HFFc6 (cell line): ENCODE measurements around the gene RFTN1. TPM values are rescaled to one million over a fixed set of nuclear protein-coding genes. Genes with fewer than 3 reads are reported as not detected.

Experiments
- DNase-seq: peaks from one replicate; pipeline ENCODE4 v3.0.0-alpha.2; 2018
- H3K27ac Mint-ChIP-seq: 2 replicates; pipeline ENCODE4 v1.8.0; 2020; ENCODE audit warnings: mild to moderate bottlenecking, mixed read lengths
- H3K27me3 Mint-ChIP-seq: 2 replicates; pipeline ENCODE4 v1.8.0; 2021; ENCODE audit warnings: mild to moderate bottlenecking, moderate library complexity, mixed read lengths; ENCODE audit not compliant: insufficient read depth
- H3K36me3 Mint-ChIP-seq: 2 replicates; pipeline ENCODE4 v1.8.0; 2021; ENCODE audit warnings: low read depth, mixed read lengths
- H3K4me1 Mint-ChIP-seq: 2 replicates; pipeline ENCODE4 v1.8.0; 2020; ENCODE audit warnings: low read depth, mixed read lengths
- H3K4me3 Mint-ChIP-seq: 2 replicates; pipeline ENCODE4 v1.8.0; 2020; ENCODE audit warnings: mild to moderate bottlenecking, moderate library complexity, mixed read lengths
- H3K9me3 Mint-ChIP-seq: 2 replicates; pipeline ENCODE4 v1.8.0; 2020; ENCODE audit warnings: mild to moderate bottlenecking, mixed read lengths
- total RNA-seq, 6 experiments: library from RNA; stranded (reverse); fragmentation: NEBNext Ultra II Directional; extraction: Animal tissue kit (Norgen Biotek cat#: 25700); gene quantifications; 2 replicates in 1 of 6; 3 replicates in 5 of 6; pipeline ENCODE4 v1.2.3, GENCODE V29; 2021
- TF ChIP-seq, protein P1 (sequence below): fragments of 200-600 bp; sonication (generic); IDR thresholded peaks from 2 replicates; pipeline ENCODE4 v1.5.0; 2021; ENCODE audit warnings: antibody characterized with exemption, mild to moderate bottlenecking

The RFTN1 gene
- total RNA-seq, 6 experiments from 2014 or later, result 53.4 to 62.4 (median 57.4) TPM

DNA sequence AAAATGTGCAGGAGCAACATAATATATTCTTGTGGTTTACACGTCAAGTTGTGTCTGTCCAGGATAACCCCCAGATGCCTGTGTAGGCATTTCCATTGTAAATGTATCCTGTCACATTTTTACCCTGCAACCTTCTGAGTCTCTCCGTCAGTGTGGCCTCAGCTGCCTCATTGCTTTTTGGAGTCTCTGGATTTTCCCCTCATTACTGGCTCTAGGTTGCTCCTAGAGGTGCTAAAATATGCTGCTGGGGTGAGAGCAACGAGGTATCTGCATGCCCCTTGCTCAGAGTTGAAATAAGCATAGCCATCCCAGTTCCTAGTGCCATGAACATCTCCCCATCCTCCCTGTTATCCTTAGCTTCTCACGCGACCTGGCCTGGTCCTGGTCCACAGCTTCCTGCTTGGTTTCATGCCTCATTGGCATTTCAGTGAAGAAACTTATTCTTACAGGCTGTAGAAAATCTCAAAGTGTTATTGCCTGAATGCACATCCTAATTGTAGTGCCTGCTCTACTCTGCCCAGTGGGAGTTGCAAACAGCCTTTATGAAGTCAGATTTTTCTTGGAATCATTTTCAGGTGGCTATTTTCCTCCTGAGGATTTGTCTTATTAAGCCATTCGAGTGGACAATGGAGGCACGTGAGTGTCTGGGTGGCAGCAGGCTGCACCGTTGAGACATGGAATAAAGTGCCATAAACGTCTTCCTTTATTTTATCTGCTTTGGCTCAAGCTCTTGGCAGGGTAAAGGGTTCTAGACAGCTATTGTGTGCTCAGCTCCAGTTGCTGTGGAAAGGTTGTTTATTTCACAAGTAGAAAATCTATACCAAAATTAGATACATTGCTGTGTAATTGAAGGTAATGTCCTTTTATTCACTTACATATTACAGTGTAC, 215.3 kb downstream of the RFTN1 start:
- Mint-ChIP-seq H3K4me3 (no peak overlapping the region), H3K36me3 (peaks cover 38% of the 10 kb centered on the region), H3K4me1 (peaks cover 17% of the 10 kb centered on the region), H3K9me3 (peaks cover 7% of the 10 kb centered on the region), H3K27me3 (no peaks in the 10 kb centered on the region), H3K27ac (no peak overlapping the region)
- TF ChIP-seq, protein P1, sequence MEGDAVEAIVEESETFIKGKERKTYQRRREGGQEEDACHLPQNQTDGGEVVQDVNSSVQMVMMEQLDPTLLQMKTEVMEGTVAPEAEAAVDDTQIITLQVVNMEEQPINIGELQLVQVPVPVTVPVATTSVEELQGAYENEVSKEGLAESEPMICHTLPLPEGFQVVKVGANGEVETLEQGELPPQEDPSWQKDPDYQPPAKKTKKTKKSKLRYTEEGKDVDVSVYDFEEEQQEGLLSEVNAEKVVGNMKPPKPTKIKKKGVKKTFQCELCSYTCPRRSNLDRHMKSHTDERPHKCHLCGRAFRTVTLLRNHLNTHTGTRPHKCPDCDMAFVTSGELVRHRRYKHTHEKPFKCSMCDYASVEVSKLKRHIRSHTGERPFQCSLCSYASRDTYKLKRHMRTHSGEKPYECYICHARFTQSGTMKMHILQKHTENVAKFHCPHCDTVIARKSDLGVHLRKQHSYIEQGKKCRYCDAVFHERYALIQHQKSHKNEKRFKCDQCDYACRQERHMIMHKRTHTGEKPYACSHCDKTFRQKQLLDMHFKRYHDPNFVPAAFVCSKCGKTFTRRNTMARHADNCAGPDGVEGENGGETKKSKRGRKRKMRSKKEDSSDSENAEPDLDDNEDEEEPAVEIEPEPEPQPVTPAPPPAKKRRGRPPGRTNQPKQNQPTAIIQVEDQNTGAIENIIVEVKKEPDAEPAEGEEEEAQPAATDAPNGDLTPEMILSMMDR, result no peak
- no peak for DNase-seq

GRCh38 chr3:16295298-16295890, 218.1 kb downstream of the RFTN1 start:
- peaks cover 29% of the 10 kb centered on the region for H3K4me1 Mint-ChIP-seq
- H3K27me3 Mint-ChIP-seq, result no peaks in the 10 kb centered on the region
- DNase-seq, result no peak
- TF ChIP-seq, protein P1, result no peak
- no peak overlapping the region for H3K27ac Mint-ChIP-seq
- no peak overlapping the region for H3K4me3 Mint-ChIP-seq
- peaks cover 7% of the 10 kb centered on the region for H3K9me3 Mint-ChIP-seq
- peaks cover 34% of the 10 kb centered on the region; the same call in 1 of the 2 replicates for H3K36me3 Mint-ChIP-seq

DNA sequence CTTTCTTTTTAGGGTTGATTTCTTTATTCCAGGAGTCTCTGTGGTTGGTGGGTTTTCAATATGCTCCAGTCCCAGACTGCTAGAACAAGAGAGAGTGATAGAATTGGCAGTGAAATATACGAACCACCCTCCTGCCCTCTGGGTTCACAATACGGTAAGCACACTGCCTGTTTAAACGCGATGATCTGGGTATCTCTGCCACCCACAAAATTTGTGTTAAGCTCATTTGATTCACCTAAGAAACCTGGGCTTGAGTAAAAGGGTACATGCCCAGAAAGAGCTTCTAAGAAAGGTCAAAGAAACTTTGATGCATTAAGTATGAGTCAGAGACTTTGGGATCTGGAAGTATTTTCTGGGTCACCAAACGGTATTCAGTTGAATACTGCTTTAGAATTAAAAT, 218.7 kb downstream of the RFTN1 start:
- TF ChIP-seq, protein P1, result no peak
- Mint-ChIP-seq H3K27me3 (no peaks in the 10 kb centered on the region), H3K27ac (no peak overlapping the region), H3K9me3 (peaks cover 7% of the 10 kb centered on the region), H3K4me1 (peaks cover 32% of the 10 kb centered on the region), H3K36me3 (peaks cover 34% of the 10 kb centered on the region; the same call in 1 of the 2 replicates), H3K4me3 (no peak overlapping the region)
- no peak for DNase-seq

GRCh38 chr3:16290827-16291196, 222.7 kb downstream of the RFTN1 start:
- peak overlapping the region; percentile 49; the same call in 1 of the 2 replicates for H3K27ac Mint-ChIP-seq
- DNase-seq, result no peak

DNA sequence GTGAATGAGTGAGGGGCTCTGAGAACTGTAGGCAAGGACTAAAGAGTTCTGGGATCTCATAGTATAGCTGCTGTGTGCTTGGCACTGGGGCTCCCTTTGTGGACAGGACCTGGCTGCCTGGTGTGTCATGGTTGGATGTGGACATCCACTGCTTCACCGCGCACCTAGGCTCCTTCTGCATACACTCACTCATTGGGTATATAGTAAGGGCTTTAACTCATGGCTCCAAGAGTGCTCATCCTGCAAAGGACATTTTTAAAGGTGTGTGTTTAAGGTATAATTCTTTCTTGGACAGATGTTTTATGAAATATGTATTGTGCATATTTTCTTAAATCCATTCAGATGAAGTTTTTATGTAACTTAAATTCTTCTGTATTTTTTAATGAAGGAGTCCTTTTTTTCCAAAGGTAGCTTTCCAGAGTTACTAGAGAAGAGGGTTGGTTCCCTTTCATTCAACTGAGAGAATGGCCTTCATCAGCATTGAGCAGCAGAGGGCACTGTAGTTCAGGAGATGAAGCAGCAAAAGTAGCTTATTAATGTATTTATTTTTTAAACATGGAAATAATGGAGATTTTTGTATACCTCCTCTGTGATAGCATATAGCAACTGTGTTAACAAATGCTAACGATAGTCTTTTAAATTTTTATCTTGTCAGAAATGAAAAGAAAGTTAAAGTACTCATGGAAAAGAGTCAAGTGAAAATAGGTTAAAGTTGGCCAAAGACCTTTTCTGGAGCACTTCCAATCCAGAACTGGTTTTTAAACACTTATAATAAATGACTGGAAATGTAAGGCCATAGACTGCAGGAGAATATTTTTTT, 223.3 kb downstream of the RFTN1 start:
- H3K4me1 Mint-ChIP-seq, result peaks cover 33% of the 10 kb centered on the region
- peak overlapping the region; percentile 49; the same call in 1 of the 2 replicates for H3K27ac Mint-ChIP-seq
- TF ChIP-seq, protein P1, result peak; percentile 90
- peaks cover 7% of the 10 kb centered on the region for H3K9me3 Mint-ChIP-seq
- H3K36me3 Mint-ChIP-seq, result peaks cover 14% of the 10 kb centered on the region; the same call in 1 of the 2 replicates
- DNase-seq, result peak; percentile 50
- no peaks in the 10 kb centered on the region; the same call in 1 of the 2 replicates for H3K27me3 Mint-ChIP-seq
- no peak overlapping the region for H3K4me3 Mint-ChIP-seq

More at GRCh38 chr3:16290827-16291196, 222.7 kb downstream of the RFTN1 start:
- Mint-ChIP-seq H3K36me3 (peaks cover 14% of the 10 kb centered on the region; the same call in 1 of the 2 replicates), H3K4me1 (peaks cover 39% of the 10 kb centered on the region), H3K4me3 (no peak overlapping the region), H3K27me3 (no peaks in the 10 kb centered on the region; the same call in 1 of the 2 replicates), H3K9me3 (peaks cover 7% of the 10 kb centered on the region)
- TF ChIP-seq, protein P1, result no peak
